Islet of Langerhans (tissue), 1 donor: Measurements from ENCODE around the gene SLAMF6.
"Not testable (repeated sequence)": the region's sequence is repeated elsewhere in the genome, so short reads cannot be mapped to it uniquely, and the experiment has no call there.

Experiments used
- FAIRE-seq: peaks from one replicate; lab custom pipeline; 2011; peaks lifted over from hg19 to GRCh38; lab: Jason Lieb, UNC

Gene SLAMF6

DNA sequence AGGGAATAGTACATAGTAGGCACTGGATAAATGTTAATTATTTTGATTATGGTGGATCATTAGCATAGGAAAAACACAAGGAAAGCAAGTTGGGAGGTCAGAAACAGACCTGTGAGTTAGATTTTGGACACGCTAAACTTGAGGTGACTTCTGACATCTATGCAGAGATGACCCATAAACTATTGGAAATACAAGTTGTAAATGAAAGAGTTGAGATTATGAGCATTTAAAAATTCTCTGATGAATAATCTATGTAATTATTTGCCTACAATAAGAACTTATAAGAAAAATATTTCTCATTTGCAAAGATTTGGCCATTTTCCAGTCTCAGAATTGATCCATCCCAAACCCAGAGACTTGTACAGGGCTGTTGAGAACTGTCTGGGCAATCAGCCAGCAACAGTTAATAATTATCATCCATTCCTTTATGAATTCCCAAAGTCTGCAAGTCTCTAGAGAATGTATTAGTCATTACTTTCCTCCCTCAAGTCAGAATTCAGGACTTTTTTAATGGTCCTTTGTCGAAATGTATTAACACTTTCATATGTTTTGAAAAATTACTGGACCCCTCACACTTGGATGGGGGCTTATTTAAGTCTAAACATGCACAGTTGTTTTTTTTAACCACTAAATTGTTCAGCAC, 19.4 kb upstream of the SLAMF6 start:
- peak; percentile 43 for FAIRE-seq

DNA sequence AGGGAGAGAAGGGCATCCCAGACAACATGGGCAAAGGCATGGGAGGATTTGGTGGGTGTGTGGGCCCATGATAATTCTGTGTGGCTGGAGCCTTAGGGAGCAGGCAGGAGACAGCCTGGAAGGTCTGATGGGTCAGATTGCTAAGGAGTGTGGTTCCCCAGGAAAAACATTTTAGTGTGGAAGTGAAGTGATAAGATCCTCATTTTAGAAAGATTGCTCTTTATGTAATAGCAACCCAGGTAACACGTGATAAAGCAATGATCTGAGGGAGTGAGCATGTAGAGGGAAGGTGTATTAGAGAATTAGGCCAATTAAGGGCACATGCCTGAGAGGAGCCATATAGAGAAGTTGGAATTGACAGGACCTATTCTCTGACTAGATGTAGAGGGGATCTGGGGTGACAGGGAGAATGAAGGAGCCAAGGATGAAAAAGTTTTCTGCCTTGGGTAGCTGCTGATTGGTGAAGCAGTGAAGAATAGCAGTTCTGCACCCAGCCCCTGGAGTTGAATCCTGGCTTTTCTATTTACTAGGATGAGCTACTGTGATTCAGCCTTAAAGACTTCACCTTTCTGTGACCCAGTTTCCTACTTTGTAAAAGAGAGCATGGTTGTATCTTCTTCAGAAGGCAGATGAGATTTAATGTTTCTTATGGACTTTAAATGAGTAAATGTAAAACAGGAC, 18.7 kb upstream of the SLAMF6 start:
- no peak for FAIRE-seq

DNA sequence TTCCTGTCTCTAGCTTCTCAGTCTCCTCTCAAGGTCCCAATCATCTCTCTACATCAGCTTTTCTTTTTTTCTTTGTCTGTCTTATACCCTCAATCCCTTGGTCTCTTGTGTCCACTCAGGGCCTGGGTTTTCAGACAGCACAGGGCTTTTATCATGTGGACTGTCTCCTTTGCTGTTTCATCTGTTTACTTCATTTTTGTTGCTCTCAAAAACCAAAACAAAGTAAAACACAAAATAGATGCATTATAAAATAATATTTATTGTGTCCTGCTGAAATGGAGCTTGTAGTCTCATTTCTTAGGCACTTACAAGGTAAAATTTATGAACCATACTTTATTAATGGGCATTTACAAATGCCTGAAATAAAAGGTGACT, 17.8 kb upstream of the SLAMF6 start:
- no peak for FAIRE-seq

DNA sequence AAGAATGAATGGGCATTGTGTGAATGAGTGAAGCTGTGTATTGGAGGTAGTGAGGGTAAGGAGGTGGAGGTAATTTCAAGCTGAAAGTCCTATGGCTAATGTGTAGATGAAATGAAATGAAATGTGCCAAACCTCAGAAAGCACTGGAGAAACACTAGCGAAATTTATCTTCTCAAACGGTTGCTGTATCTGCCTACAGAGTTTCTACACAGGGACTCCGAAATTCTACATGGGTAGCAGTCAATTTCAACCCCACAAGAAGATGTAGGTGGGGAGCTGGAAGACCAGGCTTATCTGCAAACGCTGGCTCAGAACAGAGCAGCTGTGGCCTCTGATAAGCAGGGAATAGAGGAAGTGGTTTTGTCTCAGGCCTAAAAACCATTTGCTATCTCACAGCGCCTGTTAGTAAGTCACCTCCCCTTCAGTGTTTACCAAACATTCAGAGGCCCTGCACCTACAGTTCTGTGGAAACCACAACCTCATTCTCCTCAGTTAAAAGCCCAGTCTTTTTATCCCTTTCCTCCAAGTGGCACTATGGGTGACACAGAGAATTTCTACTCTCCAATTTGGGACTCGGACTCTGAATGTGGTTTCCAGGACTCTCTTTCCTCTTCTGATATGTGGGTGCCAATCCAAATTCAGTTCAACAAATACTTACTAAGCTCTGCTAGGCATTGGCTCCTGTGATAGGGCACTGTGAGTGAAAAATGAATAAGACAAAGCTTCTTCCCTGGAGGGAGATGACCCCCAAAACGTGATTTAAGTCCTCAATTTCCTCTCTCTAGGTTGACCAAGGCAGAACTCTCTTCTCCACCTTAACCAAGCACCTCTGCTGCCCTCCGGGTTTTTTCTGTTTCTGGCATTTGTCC, 17.2 kb upstream of the SLAMF6 start:
- FAIRE-seq, result no peak

- no peak for FAIRE-seq
Observed at GRCh38 chr1:160539684-160539989, 16.6 kb upstream of the SLAMF6 start.

GRCh38 chr1:160538985-160539651, 16.1 kb upstream of the SLAMF6 start:
- no peak for FAIRE-seq

DNA sequence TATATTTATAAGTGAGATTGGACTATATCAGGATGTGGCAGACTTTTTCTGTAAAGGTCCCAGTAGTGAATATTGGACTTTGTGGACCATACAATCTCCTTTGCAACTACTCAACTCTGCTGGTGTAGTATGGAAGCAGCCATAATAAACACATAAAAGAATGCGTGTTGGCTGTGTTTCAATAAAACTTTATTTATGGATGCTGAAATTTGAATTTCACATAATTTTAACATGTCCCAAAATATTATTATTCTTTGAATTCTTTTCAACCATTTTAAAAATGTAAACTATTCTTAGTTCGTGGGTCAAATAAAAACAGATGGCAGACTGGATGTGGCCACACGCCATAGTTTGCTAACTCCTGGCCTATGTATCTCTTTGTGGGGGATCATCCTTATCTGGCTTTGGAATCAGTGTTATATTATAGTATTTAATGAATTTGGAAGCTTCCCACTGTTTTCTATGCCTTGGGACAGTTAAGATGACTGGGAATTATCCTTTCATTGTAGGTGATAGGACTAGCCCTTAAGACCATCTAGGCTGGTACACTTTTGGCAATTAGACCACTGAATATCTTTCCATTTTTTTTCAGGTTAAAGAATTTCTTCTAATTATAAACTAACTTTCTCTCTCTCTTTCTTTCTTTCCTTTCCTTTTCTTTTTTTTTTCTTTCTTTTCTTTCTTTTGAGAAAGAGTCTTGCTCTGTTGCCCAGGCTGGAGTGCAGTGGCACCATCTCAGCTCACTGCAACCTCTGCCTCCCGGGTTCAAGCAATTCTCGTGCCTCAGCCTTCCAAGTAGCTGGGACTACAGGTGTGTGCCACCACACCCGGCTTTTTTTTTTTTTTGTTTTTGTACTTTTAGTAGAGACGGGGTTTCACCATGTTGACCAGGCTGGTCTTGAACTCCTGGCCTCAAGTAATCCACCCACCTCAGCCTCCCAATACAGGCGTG, 14.9 kb upstream of the SLAMF6 start:
- FAIRE-seq, result no peak

- FAIRE-seq, result no peak
Observed at GRCh38 chr1:160534823-160535605, 12.0 kb upstream of the SLAMF6 start.

DNA sequence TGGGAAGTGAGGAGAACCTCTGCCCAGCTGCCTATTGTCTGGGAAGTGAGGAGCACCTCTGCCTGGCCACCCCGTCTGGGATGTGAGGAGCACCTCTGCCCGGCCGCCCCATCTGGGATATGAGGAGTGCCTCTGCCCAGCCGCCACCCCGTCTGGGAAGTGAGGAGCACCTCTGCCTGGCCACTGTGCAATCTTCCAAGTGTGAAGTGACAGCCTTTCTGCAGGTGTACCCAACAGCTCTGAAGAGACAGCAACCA, 9.4 kb upstream of the SLAMF6 start:
- not testable (repeated sequence) for FAIRE-seq

DNA sequence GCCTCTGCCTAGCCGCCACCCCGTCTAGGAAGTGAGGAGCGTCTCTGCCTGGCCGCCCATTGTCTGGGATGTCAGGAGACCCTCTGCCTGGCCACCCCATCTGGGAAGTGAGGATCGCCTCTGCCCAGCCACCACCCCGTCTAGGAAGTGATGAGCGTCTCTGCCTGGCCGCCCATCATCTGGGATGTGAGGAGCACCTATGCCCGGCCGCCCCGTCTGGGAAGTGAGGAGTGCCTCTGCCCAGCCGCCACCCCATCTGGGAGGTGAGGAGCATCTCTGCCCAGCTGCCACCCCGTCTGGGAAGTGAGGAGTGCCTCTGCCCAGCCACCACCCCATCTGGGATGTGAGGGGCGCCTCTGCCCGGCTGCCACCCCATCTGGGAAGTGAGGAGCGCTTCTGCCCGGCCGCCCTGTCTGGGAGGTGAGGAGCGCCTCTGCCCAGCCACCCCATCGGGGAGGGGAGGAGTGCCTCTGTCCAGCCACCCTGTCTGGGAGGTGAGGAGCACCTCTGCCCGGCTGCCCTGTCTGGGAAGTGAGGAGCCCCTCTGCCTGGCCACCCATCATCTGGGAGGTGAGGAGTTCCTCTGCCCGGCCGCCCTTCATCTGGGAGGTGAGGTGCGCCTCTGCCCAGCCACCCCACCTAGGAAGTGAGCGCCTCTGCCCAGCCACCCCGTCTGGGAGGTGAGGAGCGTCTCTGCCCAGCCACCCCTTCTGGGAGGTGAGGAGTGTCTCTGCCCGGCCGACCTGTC, 8.9 kb upstream of the SLAMF6 start:
- FAIRE-seq, result not testable (repeated sequence)

GRCh38 chr1:160529401-160529952, 6.4 kb upstream of the SLAMF6 start:
- not testable (repeated sequence) for FAIRE-seq

GRCh38 chr1:160523789-160524188, 734 bp upstream of the SLAMF6 start:
- not testable (repeated sequence) for FAIRE-seq

GRCh38 chr1:160522136-160522535, 919 bp downstream of the SLAMF6 start:
- FAIRE-seq, result no peak

GRCh38 chr1:160521554-160521953, 1.5 kb downstream of the SLAMF6 start:
- FAIRE-seq, result no peak

GRCh38 chr1:160520999-160521398, 2.1 kb downstream of the SLAMF6 start:
- no peak for FAIRE-seq

DNA sequence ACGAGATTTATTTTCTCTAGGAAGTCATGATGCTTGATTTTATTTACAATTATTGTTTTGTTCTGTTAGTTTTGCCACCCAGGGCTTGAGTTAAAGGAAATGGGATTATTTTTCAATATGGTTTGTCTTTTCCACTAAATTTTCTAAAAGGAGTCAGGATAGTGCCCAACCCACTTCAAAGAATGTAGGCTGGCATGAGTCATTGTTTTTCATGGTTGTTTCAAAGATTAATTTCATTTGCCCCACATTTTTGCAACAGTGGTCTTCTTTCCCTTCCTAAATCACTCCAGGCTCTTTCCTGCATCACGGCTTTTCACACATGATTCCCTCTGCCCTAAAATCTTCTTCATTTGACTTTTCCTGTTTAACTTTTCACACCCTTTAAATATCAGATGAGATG, 2.5 kb downstream of the SLAMF6 start:
- FAIRE-seq, result no peak

DNA sequence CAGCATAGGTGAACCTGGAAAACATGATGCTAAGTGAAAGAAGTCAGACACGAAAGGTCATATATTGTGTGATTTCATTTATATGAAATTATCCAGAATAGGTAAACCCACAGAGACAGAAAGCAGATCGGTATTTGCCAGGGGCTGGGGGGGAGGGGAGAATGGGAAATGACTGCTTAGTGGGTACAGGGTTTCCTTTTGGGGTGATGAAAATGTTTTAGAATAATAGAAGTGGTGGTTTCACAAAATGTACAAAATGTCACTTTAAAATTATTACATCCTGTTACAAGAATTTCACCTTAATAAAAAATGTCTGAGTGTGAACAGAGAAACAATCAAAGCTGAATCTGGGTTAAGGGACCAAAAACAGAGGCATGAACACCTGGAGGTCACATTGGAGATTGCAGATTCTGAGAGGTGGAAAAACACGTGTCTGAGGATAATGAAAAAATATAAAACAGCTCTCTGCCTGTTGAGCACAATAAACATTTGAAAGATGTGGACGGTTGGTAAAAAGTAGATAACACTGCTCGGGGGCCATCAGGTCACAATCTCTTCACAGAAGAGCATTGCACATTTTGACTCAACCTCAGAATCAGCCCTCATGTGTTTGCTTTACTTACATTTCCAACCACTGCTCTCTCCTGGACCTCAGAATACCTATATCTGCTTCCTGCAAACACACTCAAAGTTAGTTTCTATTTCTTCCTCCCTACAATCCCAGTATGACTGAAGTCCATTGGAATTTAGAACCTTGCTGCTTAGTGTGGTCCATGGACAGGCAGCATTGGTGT, 3.2 kb downstream of the SLAMF6 start:
- FAIRE-seq, result no peak

- not testable (repeated sequence) for FAIRE-seq
Observed at GRCh38 chr1:160517519-160517918, 5.5 kb downstream of the SLAMF6 start.

DNA sequence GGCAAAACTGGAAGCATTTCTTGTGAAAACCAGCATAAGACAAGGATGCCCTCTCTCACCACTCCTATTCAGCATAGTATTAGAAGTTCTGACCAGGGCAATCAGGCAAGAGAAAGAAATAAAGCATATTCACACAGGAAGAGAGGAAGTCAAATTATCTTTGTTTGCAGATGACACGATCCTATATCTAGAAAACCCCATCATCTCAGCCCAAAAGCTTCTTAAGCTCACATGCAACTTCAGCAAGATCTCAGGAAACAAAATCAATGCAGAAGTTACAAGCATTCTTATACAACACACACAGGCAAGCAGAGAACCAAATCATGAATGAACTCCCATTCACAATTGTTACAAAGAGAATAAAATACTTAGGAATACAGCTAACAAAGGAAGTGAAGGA, 7.1 kb downstream of the SLAMF6 start:
- FAIRE-seq, result not testable (repeated sequence)
